Naive B cell (primary cell): ENCODE data around the gene ABHD17A. TPM values are rescaled to one million over a fixed set of nuclear protein-coding genes. Genes with fewer than 3 reads are reported as not detected.
A peak's percentile ranks its signal among the peaks of the same experiment; 100 is the strongest.

Experiments used
- ATAC-seq, 2 donors: fragments of 150-1000 bp; cut with Tn5 transposase; 2 replicates each; pipeline ENCODE4 v1.10.0; 2021; ENCODE audit warnings: low read depth in 2 of 2, mild to moderate bottlenecking in 2 of 2, moderate library complexity in 2 of 2
- DNase-seq: peaks from one replicate; pipeline ENCODE4 v3.0.0; 2022
- H3K27ac Mint-ChIP-seq, 6 donors: one replicate each; pipeline ENCODE4 v1.8.0; 2020 to 2022; ENCODE audit warnings: mild to moderate bottlenecking in 6 of 6, mixed read lengths in 6 of 6, moderate library complexity in 5 of 6, inconsistent platforms in 2 of 6
- H3K27me3 Mint-ChIP-seq, 3 donors: one replicate each; pipeline ENCODE4 v1.8.0; 2021 to 2022; ENCODE audit warnings: mixed read lengths in 3 of 3, mild to moderate bottlenecking in 1 of 3
- H3K36me3 Mint-ChIP-seq, 2 donors: one replicate each; pipeline ENCODE4 v1.8.0; 2020 to 2022; ENCODE audit warnings: mixed read lengths in 2 of 2, inconsistent platforms in 1 of 2, mild to moderate bottlenecking in 1 of 2
- H3K4me1 Mint-ChIP-seq, 3 donors: one replicate each; pipeline ENCODE4 v1.8.0; 2020 to 2022; ENCODE audit warnings: mixed read lengths in 3 of 3, inconsistent platforms in 1 of 3, mild to moderate bottlenecking in 1 of 3, moderate library complexity in 1 of 3
- H3K4me3 Mint-ChIP-seq, 8 donors: one replicate each; pipeline ENCODE4 v1.8.0; 2020 to 2022; ENCODE audit warnings: mild to moderate bottlenecking in 8 of 8, mixed read lengths in 8 of 8, moderate library complexity in 8 of 8, inconsistent platforms in 2 of 8
- H3K9me3 Mint-ChIP-seq, 7 donors: one replicate each; pipeline ENCODE4 v1.8.0; 2020 to 2022; ENCODE audit warnings: mixed read lengths in 7 of 7, mild to moderate bottlenecking in 5 of 7, inconsistent platforms in 2 of 7, moderate library complexity in 1 of 7
- polyA plus RNA-seq, 6 donors: library from polyadenylated mRNA; unstranded; fragments of 300-500 nt; fragmentation: Illumina TruSeq; gene quantifications; one replicate each; pipeline ENCODE4 v1.2.3, GENCODE V29; 2021; ENCODE audit warnings: low read depth in 6 of 6

The ABHD17A gene
- polyA plus RNA-seq, 6 donors from 2014 or later = 59.4 to 113 (median 78.2) TPM

DNA sequence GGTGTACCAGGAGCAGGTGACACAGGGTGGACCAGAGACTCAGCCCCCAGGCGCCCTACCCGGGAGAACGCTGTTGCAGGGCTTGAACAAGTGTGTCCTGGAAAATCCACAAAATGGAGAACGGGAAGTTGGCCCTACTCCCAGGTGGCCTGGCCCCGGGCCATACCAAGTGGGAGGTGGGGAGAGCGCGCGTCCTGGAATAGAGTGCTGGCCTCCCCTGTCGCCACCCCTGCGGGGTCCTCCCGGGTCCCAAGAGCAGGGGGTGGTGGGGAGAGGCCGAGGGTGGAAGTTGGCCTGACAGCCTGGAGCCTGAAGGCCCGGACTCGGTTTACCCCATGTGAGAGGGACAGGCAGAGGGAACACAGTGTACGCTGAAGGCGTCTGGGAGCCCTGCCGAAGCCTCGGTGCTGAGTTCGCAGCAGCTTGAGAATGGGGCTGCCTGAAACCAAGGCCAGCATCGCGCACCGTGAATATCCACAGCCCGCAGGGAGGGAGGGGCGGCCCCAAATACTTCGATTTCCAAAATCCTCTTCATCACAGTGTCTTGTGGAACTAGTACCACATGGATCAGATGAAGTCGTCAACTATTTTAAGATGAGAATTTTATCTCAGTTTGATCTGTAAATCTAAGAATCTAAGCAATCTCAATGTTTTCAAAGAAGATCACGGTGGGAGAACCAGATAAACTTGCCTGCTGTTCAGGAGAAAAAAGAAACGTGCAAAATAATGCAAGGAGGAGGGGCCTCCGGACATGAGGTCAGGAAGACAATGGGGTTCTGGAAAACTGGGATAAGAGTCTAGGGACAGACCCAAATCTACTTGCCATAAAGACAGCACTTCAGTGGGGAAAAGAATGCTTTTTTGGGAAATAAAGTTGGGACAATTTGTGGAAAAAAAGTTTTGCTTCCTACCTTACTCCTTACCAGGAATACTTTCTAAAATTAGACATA lies 11.5 kb downstream of the ABHD17A start:
- no peak for DNase-seq
- Mint-ChIP-seq H3K27ac (peak overlapping the region; percentile 57 to 98 (median 89)), H3K36me3 (no peaks in the 10 kb centered on the region), H3K9me3 (no peaks in the 10 kb centered on the region), H3K27me3 (no peaks in the 10 kb centered on the region), H3K4me3 (peak overlapping the region; percentile 63 to 97 (median 96)), H3K4me1 (peaks cover 11 to 32% (median 24%) of the 10 kb centered on the region in 3 donors)
- ATAC-seq = no peak

DNA sequence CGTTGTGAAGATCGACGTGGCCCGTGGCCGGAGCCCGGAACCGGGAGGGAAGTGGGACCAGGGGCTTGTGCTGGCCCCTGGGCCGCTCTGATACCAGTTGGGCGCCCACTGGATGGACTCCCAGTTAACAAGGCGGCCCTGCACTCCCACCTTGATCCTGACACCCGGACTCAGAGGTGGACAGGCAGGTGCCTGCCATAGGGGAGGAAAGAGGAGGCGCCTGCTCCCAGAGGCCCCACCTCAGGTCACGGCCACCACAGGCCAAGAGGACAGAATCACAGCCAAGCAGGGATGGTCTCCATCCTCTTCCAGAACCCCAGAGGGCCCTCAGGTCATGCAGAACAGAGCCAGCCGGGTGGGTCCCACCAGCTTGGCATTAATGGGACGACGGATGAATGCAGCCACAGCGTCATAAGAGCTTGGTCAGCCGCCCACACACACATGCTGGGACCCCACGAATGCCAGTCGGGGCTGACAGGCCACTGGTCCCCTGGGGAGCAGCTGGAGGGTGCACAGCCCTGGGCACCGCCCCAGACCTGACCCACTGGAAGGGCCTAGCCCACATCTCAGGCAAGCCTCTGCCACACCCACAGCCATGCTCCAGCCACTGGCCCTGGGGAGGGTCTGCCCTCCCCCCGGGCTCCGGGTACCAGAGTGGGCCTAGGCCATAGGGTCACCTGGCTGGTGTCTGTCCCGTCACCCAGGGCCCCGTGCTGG lies 12.3 kb downstream of the ABHD17A start:
- Mint-ChIP-seq H3K9me3 (no peaks in the 10 kb centered on the region), H3K27me3 (no peaks in the 10 kb centered on the region), H3K4me3 (peak overlapping the region in 4 of 8 donors; percentile 15 to 85 (median 30)), H3K4me1 (peaks cover 11 to 32% (median 25%) of the 10 kb centered on the region in 3 donors), H3K27ac (no peak overlapping the region), H3K36me3 (no peaks in the 10 kb centered on the region)
- no peak for DNase-seq
- ATAC-seq = no peak

DNA sequence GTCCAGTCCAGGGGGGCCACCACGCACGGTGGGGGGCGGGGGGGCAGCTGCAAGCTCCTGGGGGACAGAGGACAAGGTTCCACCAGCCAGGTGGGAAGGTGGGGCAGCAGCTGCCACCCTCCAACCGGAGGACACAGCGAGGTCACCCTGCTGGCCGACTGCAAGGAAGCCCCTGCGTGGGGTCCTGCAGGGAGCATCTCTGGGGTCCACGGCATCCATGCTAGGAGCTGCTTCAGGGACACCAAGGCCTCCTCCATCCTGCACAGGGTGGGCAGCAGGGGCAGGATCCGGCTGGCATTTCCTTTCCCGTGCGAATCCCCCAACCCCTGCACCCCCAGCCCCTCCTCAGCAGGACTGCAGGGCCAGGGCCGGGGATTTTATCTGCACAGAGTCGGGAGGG lies 13.7 kb downstream of the ABHD17A start:
- ATAC-seq = no peak
- Mint-ChIP-seq H3K27ac (no peak overlapping the region), H3K27me3 (no peaks in the 10 kb centered on the region)

DNA sequence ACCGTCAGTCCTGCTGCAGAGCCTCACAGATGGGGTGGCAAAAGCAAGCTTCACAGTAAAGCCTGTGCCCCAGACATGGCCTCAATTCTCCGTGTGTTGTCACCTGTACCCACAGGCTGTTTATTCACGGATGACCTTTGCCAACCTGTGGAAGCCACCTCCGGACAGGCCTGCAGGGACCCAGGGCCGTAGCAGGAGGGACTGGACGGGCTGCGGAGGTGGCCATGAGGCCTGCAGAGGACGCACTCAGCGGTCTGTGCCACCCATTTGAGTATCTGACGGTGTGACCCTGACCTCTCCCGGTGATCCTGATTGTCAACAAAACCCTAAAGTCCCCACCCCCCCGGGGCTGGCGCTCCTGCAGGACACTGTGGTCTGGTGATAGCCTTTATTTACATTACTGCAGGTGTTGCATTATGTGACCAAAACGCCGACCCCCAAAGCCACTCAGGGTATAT lies 14.1 kb downstream of the ABHD17A start:
- no peaks in the 10 kb centered on the region for H3K36me3 Mint-ChIP-seq
- peaks cover 11 to 32% (median 26%) of the 10 kb centered on the region in 3 donors for H3K4me1 Mint-ChIP-seq
- H3K27ac Mint-ChIP-seq = no peak overlapping the region
- DNase-seq (no peak), ATAC-seq (no peak)
- no peaks in the 10 kb centered on the region for H3K9me3 Mint-ChIP-seq
- no peak overlapping the region for H3K4me3 Mint-ChIP-seq
- H3K27me3 Mint-ChIP-seq = no peaks in the 10 kb centered on the region

More for the DNA sequence above, 13.7 kb downstream of the ABHD17A start:
- H3K36me3 Mint-ChIP-seq = no peaks in the 10 kb centered on the region
- no peak for DNase-seq
- H3K4me1 Mint-ChIP-seq = peaks cover 11 to 34% (median 31%) of the 10 kb centered on the region in 3 donors
- no peak overlapping the region for H3K4me3 Mint-ChIP-seq
- no peaks in the 10 kb centered on the region for H3K9me3 Mint-ChIP-seq

DNA sequence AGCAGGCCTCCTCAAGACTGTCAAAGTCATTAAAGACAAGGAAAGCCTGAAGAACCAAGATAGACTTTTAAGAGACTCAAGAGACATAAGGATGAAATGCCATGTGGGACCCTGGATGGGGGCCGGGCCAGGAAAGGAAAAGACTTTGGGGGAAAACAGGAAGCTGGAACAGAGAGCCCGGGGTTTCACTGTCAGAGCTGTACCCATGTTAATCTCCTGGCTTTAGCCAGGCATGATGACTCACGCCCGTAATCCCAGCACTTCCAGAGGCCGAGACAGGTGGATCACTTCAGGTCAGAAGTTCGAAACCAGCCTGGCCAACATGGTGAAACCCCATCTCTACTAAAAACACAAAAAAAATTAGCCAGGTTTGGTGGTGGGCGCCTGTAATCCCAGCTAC lies 16.3 kb downstream of the ABHD17A start:
- ATAC-seq (no peak), DNase-seq (no peak)
- H3K36me3 Mint-ChIP-seq = no peaks in the 10 kb centered on the region
- H3K27me3 Mint-ChIP-seq = no peaks in the 10 kb centered on the region
- no peaks in the 10 kb centered on the region for H3K9me3 Mint-ChIP-seq
- H3K27ac Mint-ChIP-seq = peak overlapping the region in 1 of 6 donors; percentile 59
- peak overlapping the region in 1 of 8 donors; percentile 15 for H3K4me3 Mint-ChIP-seq
- H3K4me1 Mint-ChIP-seq = peaks cover 2 to 21% (median 9%) of the 10 kb centered on the region in 3 donors

DNA sequence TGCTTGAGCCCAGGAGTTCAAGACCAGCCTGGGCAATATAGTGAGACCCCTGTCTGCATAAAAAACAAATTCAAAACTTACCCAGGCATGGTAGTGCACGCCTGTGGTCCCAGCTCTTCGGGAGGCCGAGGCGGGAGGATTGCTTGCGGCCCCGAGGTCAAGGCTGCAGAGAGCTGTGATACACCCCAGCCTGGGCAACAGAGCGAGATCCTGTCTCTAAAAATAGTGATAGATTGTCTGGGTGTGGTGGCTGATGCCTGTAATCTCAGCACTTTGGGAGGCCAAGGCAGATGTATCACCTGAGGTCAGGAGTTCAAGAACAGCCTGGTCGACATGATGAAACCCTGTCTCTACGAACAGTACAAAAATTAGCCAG lies 18.0 kb downstream of the ABHD17A start:
- Mint-ChIP-seq H3K4me3 (peak overlapping the region in 1 of 8 donors; percentile 66), H3K27me3 (no peaks in the 10 kb centered on the region), H3K9me3 (no peaks in the 10 kb centered on the region), H3K27ac (peak overlapping the region in 3 of 6 donors; percentile 36 to 75 (median 47)), H3K36me3 (no peaks in the 10 kb centered on the region), H3K4me1 (peaks cover 2 to 21% (median 10%) of the 10 kb centered on the region in 3 donors)
- DNase-seq (no peak), ATAC-seq (no peak)

DNA sequence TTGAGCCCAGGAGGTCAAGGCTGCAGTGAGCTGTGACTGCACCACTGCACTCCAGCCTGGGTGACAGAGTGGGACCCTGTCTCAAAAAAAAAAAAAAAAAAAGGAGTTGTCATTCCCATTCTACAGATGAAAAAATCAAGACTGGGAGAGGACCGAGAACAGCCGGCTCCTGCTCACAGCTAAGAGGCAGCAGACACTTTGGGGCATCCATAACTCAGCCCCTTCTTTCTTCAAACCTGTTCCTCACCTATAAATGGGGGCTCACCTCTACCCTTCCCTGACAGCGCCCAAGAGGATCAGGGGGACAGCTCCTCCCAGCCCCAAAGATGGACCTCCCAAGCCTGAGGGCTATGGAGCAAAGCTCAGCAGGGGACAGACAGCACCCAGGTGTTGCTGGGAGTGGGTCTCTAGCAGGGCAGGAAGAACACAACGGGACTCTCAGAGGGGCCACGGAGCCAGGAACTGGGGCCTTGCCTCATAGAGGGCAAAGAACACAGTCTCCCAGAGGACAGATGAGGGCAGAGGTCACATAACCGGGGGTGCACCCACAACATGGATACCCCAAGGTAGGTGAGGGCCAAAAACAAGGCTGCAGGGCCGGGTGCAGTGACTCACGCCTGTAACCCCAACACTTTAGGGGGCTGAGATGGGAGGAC lies 18.5 kb downstream of the ABHD17A start:
- peak overlapping the region in 3 of 8 donors; percentile 6 to 66 (median 21) for H3K4me3 Mint-ChIP-seq
- H3K27ac Mint-ChIP-seq = peak overlapping the region in 3 of 6 donors; percentile 36 to 79 (median 38)
- no peaks in the 10 kb centered on the region for H3K36me3 Mint-ChIP-seq
- H3K4me1 Mint-ChIP-seq = peaks cover 5 to 25% (median 15%) of the 10 kb centered on the region in 3 donors
- no peaks in the 10 kb centered on the region for H3K9me3 Mint-ChIP-seq
- ATAC-seq (no peak), DNase-seq (no peak)
- H3K27me3 Mint-ChIP-seq = no peaks in the 10 kb centered on the region

DNA sequence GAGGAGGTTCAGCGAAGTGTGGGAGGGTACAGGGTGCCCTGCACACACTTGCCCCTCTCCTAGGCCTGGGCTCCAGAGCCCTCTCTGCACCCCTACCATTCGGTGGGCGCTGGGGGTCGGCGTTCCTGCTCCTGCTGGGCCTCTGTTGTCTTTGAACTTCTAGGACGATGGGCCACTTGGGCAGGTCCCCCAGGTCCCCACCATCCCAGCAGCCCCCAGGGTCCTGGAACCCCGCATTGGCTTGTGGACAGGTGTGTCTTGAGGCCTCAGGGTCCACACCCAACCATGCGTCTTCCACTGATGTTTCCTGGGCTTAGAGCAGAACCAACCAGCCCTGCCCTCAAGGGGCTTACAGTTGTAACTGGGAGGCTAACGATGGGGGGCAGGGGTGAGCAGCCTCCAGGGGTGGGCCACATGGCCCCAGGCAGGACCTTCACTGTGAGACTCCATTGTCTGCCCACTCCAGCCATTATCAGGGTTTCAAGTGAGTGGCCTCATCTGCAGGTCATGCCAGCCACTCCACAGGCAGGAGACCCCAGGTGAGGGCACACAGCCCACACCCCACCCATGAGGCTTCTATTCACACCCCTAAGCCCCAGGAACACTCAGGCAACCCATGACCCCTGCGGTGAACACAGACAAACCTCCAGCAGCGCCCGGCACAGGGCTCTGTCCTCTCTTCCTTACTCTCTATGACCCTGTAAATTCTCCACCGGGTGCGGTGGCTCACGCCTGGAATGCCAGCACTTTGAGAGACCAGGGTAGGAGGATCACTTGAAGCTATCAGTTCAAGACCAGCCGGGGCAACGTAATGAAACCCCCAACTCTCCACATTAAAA lies 19.9 kb downstream of the ABHD17A start:
- Mint-ChIP-seq H3K27ac (peak overlapping the region in 5 of 6 donors; percentile 68 to 91 (median 85)), H3K4me3 (peak overlapping the region; percentile 9 to 88 (median 82)), H3K36me3 (no peaks in the 10 kb centered on the region), H3K27me3 (no peaks in the 10 kb centered on the region), H3K9me3 (no peaks in the 10 kb centered on the region), H3K4me1 (peaks cover 13 to 38% (median 22%) of the 10 kb centered on the region in 3 donors)
- ATAC-seq (no peak), DNase-seq (no peak)

DNA sequence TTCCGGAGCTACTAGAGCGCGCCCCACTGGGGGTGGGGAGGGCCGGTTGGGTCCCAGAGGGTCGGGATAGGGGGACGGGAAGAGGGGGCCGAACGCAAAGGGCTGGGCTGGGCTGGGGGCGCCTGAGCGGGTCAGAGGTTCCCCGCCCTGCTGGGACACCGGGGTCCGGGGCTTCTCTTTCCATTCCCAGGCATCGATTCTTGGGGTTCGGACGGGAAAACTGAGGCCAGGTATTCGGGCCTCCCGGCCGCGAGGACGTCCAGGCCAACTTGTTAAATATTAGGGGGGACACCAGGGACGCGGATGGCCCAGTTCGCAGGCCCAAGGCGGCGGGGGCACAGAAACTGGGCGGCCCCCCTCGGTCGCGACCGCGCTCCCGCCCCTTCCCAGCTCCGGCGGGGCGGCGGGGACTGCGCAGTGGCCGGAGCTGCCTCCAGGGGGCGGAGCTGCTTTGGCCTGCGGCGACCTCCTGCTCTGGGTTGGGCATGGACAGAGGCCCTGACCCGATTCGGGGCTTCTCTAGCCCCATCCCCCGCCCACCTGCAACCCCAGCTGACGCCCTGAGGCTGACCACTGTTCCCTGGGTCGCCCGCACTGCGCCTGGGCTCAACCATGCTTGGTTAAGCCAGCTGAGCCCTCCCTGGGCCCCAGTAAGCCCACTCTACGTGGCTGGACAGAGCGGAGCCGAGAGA lies 20.7 kb downstream of the ABHD17A start:
- Mint-ChIP-seq H3K9me3 (no peaks in the 10 kb centered on the region), H3K27ac (peak overlapping the region; percentile 80 to 97 (median 92)), H3K4me3 (peak overlapping the region; percentile 77 to 92 (median 83)), H3K4me1 (peaks cover 13 to 39% (median 21%) of the 10 kb centered on the region in 3 donors), H3K36me3 (no peaks in the 10 kb centered on the region), H3K27me3 (no peaks in the 10 kb centered on the region)
- DNase-seq (peak; percentile 70), ATAC-seq (peak; percentile 24 to 27)

DNA sequence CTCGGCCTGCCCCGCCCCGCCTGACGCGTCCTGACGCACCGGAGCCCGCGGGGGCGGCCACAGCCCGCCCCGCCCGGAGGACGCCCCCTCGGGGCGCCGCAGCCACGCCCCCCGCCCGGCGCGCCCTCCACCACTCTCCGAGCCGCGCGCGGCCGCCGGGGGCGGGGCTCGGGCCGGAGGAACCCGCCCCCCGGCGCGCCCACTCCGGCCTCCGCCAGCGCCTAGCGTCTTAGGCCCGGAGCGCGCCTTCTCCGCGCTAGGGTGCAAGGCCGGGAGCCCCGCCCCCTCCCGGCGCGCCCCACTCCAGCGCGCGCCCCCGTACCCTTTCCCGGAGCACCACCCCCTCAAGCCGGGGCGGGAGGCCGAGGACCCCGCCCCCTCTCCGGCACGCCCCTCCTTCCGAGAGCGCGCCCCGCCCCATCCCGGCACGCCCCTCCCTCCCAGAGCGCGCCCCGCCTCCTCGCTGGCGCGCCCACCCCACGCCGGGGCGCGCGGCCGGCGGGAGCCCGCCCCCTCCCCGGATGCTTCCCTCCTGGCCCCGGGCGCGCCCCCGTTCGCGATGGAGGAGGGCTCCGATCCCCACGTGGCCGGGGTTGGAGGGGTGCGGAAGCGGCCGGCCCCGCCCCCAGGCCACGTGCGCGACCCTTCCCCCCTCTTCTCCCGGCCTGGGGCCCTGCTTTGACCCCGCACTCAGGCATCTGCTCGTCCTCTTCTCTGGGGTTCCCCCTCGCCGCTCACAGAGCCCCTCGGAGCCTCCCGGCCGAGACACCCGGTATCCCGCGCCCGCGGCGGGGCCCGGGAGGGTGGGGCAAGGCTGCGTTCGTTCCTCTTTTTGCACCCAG lies 21.4 kb downstream of the ABHD17A start:
- DNase-seq = peak; percentile 94
- no peaks in the 10 kb centered on the region for H3K36me3 Mint-ChIP-seq
- H3K4me3 Mint-ChIP-seq = peak overlapping the region; percentile 77 to 92 (median 83)
- H3K4me1 Mint-ChIP-seq = peaks cover 19 to 45% (median 28%) of the 10 kb centered on the region in 3 donors
- H3K27ac Mint-ChIP-seq = peak overlapping the region; percentile 80 to 97 (median 92)
- peak; percentile 60 to 64 for ATAC-seq
- H3K9me3 Mint-ChIP-seq = no peaks in the 10 kb centered on the region
- H3K27me3 Mint-ChIP-seq = no peaks in the 10 kb centered on the region

DNA sequence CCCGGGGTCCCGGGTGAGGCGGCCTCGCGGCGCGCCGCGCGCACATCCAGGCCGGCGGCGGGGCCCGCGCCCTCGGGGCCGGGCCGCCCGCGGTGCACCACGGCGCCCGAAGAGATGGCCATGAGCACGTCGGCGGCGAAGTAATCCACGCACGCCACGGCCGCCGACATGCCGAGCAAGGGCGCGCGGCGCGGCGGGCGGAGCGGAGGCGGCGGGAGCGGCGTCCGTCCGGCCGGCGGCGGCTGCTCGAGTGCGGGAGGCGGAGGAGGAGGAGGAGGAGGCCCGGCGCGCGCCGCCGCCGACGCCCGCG lies 22.0 kb downstream of the ABHD17A start, which contains the start of gene KLF16:
Gene KLF16, minus strand, starts transcription at position 252 of the 310 bp plus-strand sequence. Its CDS starts 82 bp downstream, at position 170.
- peak; percentile 0 for ATAC-seq
- H3K9me3 Mint-ChIP-seq = no peaks in the 10 kb centered on the region

More for the DNA sequence above, 22.0 kb downstream of the ABHD17A start, which contains the start of gene KLF16:
- peaks cover 25 to 51% (median 34%) of the 10 kb centered on the region in 3 donors for H3K4me1 Mint-ChIP-seq
- no peak for DNase-seq
- H3K27me3 Mint-ChIP-seq = no peaks in the 10 kb centered on the region
- peak within 1 kb of the TSS; percentile 92 to 98 (median 97) for H3K4me3 Mint-ChIP-seq
- peak within 1 kb of the TSS; percentile 84 to 98 (median 97) for H3K27ac Mint-ChIP-seq
- no peaks in the 10 kb centered on the region for H3K36me3 Mint-ChIP-seq
